Medulla oblongata (tissue), 1 donor: ENCODE measurements around the gene CIP2A.

Source experiments
- DNase-seq: peaks from one replicate; pipeline ENCODE4 v3.0.0-alpha.2; 2015; ENCODE audit errors: extremely low spot score

The CIP2A gene

DNA sequence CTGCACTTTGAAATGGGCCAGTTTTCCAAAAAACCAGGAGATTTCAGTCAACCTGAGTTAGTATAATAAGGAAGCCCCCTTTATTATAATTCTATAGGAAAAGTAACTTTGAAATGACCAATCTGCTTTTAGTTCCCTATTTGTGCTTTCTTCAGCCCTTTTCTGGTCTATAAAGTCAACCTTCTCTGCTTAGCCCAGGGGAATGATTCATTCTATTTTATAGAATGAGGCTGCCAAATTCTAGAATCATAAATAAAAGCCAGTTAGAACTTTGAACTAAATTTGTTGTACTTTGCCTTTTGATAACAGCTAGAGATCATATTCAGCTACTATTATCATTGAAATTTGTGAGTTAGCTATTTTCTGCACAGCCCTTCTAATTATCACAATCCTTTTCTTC lies 24.7 kb downstream of the CIP2A start:
- no peak for DNase-seq

DNA sequence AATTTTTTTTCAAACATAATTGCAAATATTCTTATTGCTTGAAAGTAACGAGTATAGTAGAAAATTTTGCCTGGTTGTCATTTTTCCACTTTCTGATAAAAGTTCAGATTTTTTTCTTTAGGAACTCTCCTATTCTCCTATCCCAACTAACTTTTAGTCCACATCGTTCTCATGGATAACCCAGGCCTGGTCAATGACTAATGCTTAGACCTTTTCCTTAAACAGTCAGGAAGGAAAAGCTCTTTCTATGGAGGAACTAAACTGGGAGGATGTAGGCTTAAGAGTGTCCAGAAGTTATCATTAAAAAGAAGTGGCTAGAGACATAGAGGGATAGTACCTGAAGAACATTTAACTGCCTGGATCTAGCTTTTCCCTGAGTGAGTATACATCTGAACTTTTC lies 26.7 kb downstream of the CIP2A start:
- no peak for DNase-seq

DNA sequence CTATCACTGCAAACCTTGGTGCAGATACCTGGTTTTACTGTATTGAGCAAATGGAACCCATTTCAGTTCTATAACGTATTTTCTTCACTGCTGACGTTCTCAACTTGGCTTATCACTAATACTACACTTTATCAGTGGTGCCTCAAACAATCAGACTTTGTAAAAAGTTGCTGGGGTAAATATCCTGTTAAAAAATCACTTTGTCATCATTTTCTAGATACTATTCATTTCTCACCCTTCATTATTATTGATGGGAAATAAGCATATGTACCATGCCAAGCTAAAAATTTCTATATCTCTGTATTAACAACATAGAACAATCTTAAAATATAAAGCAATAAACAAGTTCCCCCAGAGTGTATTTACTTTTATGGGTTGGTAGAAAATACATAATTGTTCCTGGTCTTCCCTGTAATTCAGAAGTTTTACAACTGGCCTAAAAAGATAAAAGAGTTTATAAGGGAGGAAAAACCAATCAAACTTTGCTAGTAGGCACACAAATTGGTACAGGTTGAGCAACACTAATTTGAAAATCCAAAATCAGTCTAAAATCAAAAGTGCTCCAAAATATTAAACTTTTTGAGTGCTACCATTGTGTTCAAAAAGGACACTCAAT lies 33.2 kb downstream of the CIP2A start:
- DNase-seq, result no peak

DNA sequence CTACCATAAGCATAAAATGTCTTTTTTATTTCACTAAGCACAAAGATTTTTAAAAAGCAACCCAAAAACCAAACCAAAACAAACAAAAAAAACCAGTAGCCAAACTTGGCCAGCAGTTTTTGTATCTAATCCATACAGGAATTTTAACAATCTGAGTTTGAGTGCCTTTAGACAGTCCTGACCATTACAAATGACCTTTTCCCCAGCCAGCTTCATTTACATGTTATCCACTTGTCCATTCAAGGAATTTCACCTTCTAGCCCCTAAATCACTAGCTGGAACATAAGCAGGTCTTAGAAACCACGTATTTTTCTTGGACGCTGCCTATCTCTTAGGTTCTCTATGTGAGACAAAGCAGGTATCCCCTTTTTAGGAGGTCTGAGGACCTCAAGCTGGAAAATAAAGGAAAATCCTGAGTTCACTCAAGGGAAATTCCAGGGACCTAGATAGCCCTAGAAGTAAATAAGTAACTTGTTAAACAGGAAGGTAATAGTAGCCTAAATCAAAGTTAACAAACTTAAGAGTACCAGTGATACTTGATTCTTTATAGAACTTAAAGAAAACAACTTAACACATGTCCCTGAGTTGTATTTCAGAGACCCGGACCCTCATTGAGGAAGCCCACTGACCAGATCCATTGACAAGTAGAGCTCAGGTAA lies 34.2 kb downstream of the CIP2A start:
- DNase-seq, result no peak

DNA sequence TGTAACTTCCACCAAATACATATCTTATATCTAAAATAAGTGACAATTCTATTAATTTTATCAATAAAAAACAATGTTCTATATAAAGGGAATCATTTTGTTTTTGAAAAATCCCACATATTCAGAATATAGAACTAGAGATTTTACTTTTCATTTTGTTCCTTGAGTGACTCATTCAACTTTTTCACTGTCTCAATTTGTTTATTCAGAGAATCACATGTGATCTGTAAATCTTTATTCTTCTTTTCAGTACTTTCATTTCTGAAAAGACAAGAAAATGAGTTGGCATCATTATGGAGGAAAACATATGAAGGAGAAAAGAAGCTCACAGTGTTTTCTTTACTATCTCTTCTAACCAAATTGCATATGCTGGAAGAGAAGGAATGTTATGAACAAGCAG lies 35.0 kb downstream of the CIP2A start:
- DNase-seq, result no peak

DNA sequence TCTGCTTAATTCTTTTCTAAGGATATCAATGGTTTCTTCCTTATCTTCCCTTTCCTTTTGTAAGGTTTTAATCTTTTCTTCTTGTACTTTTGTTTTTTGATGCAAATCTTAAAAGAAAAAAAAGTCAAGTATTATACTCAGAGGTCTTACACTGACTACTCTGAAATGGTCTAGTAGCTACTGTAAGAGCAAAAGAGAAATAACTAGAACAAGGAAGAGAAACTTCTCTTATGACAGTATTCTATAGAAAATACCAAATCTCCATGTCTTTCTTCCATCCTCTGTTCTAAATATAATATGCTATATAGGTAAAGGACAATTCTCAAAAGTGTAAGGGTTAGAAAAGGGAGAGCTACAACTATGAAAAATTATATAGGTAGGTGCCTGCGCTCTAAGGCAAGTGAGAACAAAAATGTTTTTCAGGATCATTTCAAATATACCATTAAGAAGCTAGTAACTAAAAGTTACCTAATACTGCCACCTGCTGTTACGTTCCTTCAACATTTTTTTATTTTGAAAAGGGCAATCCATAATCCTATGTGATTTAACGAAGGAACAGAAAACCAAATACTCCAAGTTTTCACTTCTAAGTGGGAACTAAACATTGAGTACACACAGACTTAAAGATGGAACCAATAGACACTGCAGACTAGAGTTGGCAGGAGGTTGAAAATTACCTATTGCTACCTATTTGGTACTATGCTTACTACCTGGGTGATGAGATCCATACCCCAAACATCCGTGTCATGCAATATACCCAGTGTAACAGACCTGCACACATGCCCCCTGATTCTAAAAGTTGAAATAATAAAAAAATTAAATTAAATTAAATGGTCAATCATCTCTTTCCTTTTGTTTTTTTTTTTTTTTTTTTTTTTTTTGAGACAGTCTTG lies 36.7 kb downstream of the CIP2A start:
- peak; percentile 74 for DNase-seq

DNA sequence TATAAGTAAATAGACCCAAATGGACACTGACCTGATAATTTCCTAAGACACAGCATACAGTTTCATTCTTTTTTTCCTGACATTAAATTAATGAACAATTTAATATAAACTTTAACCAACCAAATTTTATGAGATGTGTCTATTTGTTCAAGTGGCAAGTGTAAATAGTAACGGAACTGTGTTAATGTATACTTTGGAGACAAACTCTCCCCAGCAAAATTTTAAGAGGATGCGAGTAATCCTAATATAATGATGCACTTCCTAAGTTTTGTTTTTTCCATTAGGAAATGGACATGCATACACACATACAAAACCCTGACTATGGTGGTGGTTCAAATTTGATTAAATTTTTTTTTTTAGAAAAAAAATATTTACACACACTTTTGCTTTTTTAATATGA lies 40.4 kb downstream of the CIP2A start:
- no peak for DNase-seq

DNA sequence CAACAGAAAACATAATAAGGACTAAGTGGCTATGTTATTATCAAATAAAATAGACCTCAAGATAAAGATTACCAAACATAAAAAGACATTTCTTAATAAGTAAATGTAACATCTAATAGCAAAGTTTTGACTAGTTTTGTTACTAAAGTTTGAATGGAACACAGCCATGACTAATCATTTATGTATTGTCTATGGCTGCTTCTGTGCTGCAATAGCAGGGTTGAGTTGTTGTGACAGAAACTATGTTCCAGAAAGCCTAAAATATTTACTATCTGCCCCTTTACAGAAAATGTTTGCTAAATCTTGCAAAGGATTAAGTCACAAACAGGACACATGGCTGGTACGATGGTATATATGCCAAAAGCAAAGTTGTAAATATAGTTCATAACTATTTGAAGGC lies 40.9 kb downstream of the CIP2A start:
- DNase-seq, result no peak

DNA sequence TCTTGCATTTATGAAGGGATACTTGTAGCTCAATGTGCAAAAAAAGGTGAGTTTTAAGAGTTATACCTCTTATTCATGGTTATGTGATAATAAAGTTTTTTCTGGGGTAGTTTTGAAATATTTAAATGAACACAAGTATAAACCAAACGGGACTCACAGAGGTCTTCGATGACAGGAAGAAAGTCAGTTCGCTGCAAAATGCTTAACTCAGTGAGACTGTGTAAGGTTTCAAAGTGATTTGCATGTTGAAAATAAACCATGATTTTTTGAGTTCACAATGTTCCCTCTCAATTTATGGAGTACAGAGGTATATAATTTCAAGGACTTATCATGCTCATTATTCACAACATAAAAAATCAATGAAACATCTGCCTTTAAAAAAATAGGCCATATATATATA lies 42.5 kb downstream of the CIP2A start:
- DNase-seq, result no peak

DNA sequence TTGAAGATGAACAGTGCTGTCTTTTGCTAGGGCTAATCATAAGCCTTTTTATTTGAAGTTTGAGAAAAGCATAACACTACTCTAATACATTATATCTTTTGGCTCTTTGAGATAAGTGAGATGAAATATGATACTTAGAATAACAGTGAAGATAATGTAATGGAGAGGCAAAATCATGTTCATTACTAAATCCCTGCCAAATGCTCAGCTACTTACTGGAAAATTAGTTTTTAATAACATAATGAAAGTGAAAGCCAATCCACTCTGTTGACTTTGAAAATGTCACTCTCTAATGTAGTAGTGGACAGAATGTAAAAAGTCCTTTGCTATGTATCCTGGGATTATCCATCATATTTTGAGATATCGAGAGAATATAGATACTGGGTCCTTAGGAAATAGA lies 43.0 kb downstream of the CIP2A start:
- no peak for DNase-seq

DNA sequence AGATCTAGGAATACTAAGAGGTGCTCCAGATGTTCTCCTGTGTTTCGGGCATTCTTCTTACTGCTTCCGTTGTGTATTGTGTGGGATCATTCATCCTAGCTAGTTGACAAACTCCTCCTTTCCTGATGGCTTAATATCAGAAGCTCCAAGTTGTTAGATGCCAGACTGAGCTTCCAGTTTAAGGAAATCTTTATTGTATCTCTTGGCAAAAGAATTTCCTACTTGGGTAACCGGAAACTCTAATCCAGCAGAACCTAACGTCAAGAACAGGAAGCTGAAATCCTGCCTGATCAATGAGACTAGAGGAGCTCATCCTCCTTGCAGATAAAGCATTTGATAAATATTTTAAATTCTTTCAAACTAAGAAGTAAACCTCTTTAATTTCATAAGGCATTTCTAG lies 51.2 kb downstream of the CIP2A start:
- no peak for DNase-seq

DNA sequence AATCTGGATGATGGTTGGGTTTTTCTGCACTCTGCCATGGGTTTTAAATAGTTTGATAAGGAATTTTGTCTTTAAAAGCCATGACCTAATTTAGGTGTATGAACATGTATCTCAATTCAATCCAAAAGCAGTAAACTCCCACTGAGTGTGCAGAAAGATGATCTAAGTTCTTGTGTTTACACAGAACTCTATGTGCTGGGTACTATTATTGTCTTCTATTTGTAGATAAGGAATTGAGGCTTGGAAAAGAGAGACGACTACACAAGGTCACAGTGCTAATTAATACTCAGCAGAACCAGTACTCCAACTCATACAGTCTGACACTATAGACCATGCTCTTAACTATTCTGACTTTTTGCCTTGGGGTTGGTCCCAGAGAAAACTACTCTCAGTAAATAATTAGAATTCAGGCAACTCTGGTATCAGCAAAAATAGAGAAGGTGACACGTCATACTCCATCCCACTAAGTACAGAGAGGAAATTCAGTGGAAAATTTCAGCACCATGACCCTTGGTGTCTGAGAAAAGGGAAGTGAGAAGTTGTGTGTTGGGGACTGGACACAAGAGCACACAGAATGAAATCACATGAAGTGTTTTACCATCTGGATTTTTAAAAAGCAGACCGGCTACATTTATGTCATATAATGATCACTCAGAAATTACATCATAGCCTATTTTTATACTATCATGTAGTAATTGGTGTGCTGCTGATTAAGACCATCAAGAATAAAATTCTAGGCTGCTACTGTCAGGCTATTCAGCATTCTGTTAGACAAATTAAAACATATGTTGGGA lies 60.6 kb downstream of the CIP2A start:
- peak; percentile 49 for DNase-seq

DNA sequence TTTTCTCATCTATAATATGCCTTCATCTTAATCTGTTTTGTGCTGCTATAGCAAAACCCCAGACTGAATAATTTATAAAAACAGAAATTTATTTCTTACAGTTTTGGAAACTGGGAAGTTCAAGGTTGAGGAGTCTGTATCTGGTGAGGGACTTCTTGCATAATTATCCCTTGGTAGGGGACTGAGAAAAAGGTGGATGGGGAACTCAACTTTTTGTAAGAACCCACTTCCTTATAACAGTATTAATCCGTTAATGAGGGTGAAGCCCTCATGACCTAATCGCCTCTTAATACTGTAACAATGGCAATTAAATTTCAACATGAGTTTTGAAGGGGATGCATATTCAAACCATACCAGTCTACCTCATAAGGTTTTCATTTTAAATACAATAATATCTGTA lies 61.4 kb downstream of the CIP2A start:
- DNase-seq, result no peak

DNA sequence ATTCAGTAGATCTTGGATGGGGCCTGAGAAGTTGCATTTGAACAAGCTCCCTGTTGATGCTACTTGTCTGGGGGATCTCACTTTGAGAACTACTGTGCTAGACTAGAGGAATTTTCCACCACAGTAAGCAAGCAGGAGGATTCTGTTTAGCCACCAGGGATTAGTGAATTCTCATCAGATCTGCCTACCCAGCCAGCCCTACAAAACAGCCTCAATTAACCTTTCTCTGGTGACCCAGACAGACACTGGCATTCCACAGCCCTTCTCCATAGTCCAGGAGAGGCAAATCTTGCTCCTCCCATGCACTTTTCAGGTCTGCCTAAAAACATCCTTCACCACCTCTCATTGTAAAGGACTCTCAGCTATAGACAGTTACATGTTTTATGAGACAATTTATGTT lies 62.1 kb downstream of the CIP2A start:
- DNase-seq, result no peak

DNA sequence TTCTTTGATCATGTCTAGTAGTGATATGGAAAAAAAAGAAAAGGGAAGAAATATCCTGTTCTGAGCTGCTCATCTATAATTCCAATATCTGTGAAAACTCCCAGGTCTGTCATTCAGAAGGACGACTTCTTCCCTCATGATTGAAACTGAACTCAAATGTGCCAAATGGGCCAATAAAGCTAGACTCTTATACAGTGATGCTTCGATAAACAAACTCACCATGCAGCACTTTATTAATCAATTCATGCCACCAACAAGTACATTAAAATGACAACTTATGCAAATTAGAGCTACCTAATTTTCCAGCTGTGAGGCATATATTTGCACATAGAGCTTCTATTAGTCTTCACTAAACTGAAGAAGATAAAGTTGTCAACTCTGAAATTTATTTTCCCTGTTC lies 63.3 kb downstream of the CIP2A start:
- no peak for DNase-seq

DNA sequence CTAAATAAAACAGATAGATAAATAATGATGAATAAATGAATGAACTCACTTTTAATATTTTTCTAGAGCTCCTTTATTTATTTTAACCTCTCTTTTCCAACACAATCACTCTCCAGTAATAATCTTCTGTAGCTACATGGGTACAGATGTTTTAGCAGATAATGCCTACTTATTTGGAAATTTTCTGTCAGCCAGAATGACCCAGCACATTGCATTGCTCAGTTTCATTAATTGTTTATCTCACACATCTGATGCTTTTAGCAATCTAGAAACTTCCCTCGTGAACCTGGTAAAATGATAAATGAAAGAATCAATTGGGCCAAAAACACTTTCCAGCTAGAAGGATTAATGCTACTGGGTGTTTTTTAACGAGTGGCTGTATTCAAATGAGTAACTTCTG lies 64.0 kb downstream of the CIP2A start:
- no peak for DNase-seq

DNA sequence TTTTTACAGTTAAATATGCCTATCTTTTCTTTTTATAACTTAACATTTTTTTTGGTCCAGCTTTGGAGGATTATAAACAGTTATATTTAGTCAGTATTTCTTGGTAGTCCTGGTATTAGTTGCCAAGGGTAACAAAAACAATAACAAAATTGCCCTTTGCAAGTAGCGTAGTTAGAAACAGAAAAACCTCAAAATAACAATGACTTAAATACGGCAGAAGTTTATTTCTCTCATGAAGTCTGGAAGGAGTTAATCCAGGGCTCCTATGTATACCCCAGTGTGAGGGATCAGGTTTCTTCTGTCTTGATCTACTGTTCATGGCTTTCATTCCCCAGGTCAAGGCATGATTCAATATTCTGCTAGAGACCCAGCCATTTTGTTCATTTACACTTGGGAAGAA lies 64.7 kb downstream of the CIP2A start:
- no peak for DNase-seq

DNA sequence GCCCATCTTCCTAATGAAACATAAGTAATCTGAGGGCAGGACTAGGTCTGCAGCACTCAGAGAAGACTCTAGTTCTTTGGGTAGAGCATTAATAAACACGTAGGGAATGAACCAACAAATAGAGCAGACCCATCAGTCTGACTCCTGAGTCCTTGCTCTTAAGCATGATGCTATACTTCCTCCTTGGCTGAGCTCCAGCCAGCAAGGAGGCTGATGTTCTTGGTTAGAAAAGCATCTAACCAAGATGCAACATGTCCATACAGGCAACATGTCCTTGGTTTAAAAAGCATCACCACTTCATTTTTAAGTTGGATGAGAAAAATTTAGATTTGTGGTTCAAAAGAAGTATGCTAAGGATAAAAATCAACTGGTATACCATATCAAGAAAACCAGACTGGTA lies 70.3 kb downstream of the CIP2A start:
- DNase-seq, result no peak

DNA sequence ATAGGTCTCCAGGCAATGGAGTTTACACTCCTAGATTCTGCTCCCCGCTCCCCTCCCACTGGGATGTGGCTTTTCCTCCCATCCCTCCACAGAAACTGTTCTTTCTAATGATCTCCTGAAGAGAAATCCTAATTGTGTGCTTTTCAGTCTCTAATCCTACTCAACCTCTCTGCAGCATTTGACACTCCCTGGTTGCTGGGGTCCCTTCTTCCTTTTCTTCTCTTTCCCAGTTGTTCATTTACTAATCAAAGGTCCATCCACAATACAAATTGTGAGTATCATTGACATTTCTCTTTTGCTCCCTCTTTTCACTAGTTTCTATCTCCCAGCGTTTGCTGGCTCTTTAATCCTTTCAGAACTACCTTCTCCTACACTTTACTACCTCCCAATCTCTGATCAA lies 72.4 kb downstream of the CIP2A start:
- DNase-seq, result no peak

DNA sequence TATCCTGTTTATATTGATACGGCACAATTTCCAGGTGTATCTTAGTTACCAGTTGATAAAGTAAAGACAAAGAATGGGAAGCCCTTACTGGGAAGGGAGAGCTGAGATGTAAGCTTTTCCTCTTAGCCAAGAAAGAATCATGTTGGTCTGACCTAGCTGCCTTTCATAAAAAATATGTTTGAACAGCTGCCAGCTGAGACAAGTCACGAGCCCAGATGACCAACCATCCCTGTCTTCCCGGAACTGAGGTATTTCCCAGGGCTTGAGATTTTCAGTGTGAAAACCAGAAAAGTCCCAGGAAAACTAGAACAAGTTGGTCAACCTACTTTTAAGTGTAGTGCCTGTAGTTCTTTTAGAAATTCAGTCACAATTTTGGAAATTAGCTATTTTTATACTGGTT lies 75.3 kb downstream of the CIP2A start:
- no peak for DNase-seq

DNA sequence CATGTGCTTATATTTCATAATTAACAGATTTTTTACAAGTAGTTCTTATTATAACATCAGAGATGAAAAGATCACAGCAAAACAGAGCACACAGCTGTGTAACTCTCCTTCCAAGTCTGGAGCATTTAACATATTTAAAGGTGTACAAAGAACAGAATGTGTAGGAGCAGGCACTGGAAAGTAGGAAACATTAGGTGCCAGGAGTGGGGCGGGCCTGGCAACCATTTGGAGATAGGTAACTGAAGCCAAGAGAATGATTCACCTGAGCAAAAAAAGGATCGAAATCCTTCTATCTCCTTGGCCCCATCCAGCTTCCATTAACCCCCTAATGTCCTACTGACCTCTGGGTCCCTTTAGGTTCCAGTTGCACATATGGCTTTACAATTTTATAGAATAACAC lies 76.6 kb downstream of the CIP2A start:
- DNase-seq, result no peak

DNA sequence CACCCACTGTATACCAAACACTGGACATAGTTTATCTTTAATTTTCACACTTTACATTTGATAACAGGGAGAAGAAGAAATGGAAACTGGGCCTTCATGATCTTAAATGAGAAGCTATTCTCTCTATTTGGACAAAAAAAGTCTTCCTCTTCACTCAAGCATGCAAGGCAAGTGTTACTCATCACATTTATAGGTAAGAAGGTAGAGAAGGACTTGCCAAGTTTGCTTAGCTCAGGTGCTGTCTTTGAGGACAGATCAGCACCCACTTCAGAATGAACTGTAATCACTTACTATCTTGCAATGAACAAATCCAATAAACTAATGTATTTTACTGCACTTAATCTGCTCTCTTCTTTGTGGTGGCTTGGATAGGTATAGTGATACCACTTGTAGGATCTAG lies 77.7 kb downstream of the CIP2A start:
- no peak for DNase-seq
